Fibroblast of pulmonary artery (primary cell): ENCODE results near the gene SLC25A46.
"Not testable (repeated sequence)": the region's sequence is repeated elsewhere in the genome, so short reads cannot be mapped to it uniquely, and the experiment has no call there.

ENCODE experiments used
- DNase-seq: peaks from one replicate; pipeline ENCODE4 v3.0.0-alpha.2; 2010; ENCODE audit warnings: low read depth
- H3K4me3 ChIP-seq: replicated peaks from 2 replicates; pipeline ENCODE4 v1.5.1; 2011; ENCODE audit warnings: low read depth, mild to moderate bottlenecking, control low read depth, low read length, moderate library complexity
- TF ChIP-seq, protein P1 (sequence below): IDR thresholded peaks from 2 replicates; pipeline ENCODE4 v1.5.1; 2011; ENCODE audit warnings: mild to moderate bottlenecking, control low read depth, low read length, inconsistent platforms; ENCODE audit errors: missing control alignments

SLC25A46 gene

DNA sequence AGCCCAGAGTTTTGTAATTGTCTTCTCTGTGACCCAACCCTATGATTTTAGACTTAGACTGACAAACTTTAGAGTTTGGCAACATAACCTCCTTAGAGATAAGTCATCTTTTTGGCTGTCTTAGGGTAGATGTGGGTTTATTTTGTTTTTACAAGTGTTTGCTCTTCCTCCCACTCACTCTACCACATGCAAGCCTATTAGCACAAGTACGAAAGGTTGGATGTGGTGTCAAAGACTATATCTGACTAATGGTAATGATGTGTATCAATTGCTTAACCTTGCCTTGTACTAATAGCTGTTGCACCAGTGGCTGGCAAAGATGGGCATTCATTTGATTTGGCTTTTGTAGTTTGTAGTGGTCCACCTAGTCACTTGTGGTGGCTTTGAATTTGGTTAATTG, 46.5 kb downstream of the SLC25A46 start:
- no peak overlapping the region for H3K4me3 ChIP-seq
- TF ChIP-seq, protein P1, sequence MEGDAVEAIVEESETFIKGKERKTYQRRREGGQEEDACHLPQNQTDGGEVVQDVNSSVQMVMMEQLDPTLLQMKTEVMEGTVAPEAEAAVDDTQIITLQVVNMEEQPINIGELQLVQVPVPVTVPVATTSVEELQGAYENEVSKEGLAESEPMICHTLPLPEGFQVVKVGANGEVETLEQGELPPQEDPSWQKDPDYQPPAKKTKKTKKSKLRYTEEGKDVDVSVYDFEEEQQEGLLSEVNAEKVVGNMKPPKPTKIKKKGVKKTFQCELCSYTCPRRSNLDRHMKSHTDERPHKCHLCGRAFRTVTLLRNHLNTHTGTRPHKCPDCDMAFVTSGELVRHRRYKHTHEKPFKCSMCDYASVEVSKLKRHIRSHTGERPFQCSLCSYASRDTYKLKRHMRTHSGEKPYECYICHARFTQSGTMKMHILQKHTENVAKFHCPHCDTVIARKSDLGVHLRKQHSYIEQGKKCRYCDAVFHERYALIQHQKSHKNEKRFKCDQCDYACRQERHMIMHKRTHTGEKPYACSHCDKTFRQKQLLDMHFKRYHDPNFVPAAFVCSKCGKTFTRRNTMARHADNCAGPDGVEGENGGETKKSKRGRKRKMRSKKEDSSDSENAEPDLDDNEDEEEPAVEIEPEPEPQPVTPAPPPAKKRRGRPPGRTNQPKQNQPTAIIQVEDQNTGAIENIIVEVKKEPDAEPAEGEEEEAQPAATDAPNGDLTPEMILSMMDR: no peak
- DNase-seq: peak; percentile 62

GRCh38 chr5:110788006-110788405, 49.2 kb downstream of the SLC25A46 start:
- DNase-seq: not testable (repeated sequence)

DNA sequence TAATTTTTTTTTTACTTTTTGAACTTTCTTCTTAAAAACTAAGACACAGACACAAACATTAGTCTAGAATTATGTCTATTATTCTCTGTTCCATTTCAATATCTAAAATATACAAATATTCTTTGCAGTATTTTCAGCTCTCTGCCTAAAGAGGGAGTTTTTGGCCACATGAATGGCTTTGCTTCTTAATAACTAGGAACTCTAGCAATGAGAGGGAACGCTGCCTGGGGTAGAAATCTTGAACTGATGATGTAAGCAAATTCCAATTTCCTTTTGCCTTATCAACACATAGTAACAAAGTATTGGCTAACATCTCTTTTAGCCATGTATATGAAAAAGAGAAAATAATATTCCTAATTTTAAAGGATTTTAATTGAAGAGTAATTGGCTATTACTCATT, 51.9 kb downstream of the SLC25A46 start:
- TF ChIP-seq, protein P1: peak; percentile 59
- no peak overlapping the region for H3K4me3 ChIP-seq
- DNase-seq: peak; percentile 86

More at GRCh38 chr5:110788006-110788405, 49.2 kb downstream of the SLC25A46 start:
- not testable (repeated sequence) for H3K4me3 ChIP-seq

DNA sequence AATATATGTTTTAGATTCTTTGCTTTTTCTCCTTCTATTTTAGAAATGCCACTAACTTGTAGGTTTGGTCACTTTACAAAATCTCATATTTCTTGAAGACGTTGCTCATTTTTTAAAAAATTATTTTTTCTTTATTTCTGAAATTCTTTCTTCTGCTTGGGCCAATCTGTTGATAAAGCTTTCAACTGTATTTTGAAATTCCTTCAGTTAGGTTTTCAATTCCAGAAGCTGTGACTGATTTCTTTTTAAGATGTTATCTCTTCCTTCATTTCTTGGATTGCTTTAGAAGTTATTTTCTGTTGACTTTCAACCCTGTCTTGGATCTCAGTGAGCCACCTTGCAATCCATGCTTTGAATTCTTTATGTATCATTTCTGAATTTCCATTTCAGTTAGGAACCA, 64.2 kb downstream of the SLC25A46 start:
- DNase-seq: peak; percentile 8
- no peak overlapping the region for H3K4me3 ChIP-seq
- TF ChIP-seq, protein P1: no peak

- DNase-seq: no peak
- TF ChIP-seq, protein P1: no peak
- no peak overlapping the region for H3K4me3 ChIP-seq
These were observed 64.9 kb downstream of the SLC25A46 start for GRCh38 chr5:110803467-110804326.

GRCh38 chr5:110807169-110807568, 68.4 kb downstream of the SLC25A46 start:
- H3K4me3 ChIP-seq: no peak overlapping the region
- peak; percentile 67 for DNase-seq
- TF ChIP-seq, protein P1: no peak

DNA sequence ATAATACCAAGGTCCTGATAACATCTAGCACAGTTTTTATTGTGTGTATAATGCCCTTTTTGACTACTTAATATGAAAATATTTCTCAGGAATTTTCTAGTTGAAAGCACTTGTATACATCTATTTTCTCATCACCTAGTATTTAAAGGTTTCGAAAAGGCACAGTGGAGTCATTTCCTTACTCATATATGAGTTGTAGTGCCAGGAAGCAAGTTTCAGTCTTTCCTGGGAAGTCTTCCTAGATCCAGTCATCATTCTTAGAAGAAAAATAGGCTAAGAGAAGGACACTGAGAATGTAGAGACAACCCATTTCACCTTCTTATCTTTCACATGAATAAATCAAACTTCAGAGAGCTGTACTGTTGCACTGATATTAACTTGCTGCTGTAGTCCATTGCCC, 70.2 kb downstream of the SLC25A46 start:
- no peak overlapping the region for H3K4me3 ChIP-seq
- peak; percentile 6 for DNase-seq
- TF ChIP-seq, protein P1: no peak
